Upper lobe of left lung (tissue), 6 donors: ENCODE data around the gene MYO15B. TPM values are rescaled to one million over a fixed set of nuclear protein-coding genes. Genes with fewer than 3 reads are reported as not detected.
A peak's percentile ranks its signal among the peaks of the same experiment; 100 is the strongest.

ENCODE experiments used
- ATAC-seq, 2 donors: fragments of 200-7000 bp; cut with Tn5 transposase; one replicate each; pipeline ENCODE4 v1.9.1; 2022; ENCODE audit warnings: mild to moderate bottlenecking in 2 of 2, moderate library complexity in 2 of 2; ENCODE audit not compliant: low FRiP score in 2 of 2
- DNase-seq, 2 donors: peaks; one replicate each; pipeline ENCODE4 v3.0.0-alpha.2; 2019 to 2020
- H3K27ac ChIP-seq, 4 donors: fragments of 200-600 bp; sonication (generic); one replicate each; pipeline ENCODE4 v1.5.1; 2016 to 2019
- H3K27me3 ChIP-seq, 4 donors: fragments of 200-600 bp; sonication (generic); one replicate each; pipeline ENCODE4 v1.5.1; 2017 to 2019
- H3K36me3 ChIP-seq, 4 donors: fragments of 200-600 bp; sonication (generic); one replicate each; pipeline ENCODE4 v1.5.1; 2016 to 2019
- H3K4me1 ChIP-seq, 4 donors: fragments of 200-600 bp; sonication (generic); one replicate each; pipeline ENCODE4 v1.5.1; 2018 to 2019
- H3K4me3 ChIP-seq, 4 donors: fragments of 200-600 bp; sonication (generic); one replicate each; pipeline ENCODE4 v1.5.1; 2017 to 2019; ENCODE audit warnings: mild to moderate bottlenecking in 2 of 4, moderate library complexity in 1 of 4
- H3K9me3 ChIP-seq, 4 donors: fragments of 200-600 bp; sonication (generic); one replicate each; pipeline ENCODE4 v1.5.1; 2018 to 2019
- EP300 ChIP-seq, 4 donors: sonication (generic); formaldehyde crosslinking; IDR thresholded peaks; one replicate each; pipeline ENCODE4 v1.5.1; 2017; ENCODE audit warnings: antibody characterized with exemption in 4 of 4, control low read depth in 2 of 4
- POLR2A ChIP-seq, 4 donors: fragments of 450-650 bp; IDR thresholded peaks; one replicate each; pipeline ENCODE4 v1.5.1; 2016 to 2017; ENCODE audit warnings: antibody characterized with exemption in 4 of 4, mild to moderate bottlenecking in 2 of 4
- POLR2AphosphoS5 ChIP-seq, 2 donors: sonication (generic); formaldehyde crosslinking; IDR thresholded peaks; one replicate each; pipeline ENCODE4 v1.5.1; 2017; ENCODE audit warnings: antibody characterized with exemption in 2 of 2
- WGBS, 2 donors: methylation state at CpG; one replicate each; pipeline ENCODE4 v1.1.5; 2017 to 2018; 5-methylcytosine and 5-hydroxymethylcytosine counted together
- total RNA-seq, 6 donors: library from RNA; depleted of rRNA in 4 of 6; stranded (reverse); fragments of >200 nt in 4 of 6; gene quantifications; one replicate each; pipeline versions ENCODE4 v1.1.0 to v1.2.1, GENCODE V29; 2016 to 2021
- TF ChIP-seq, protein P1 (sequence below), 6 experiments: fragments of 450-650 bp in 4 of 6; fragments of 200-600 bp in 2 of 6; sonication (generic) in 2 of 6; IDR thresholded peaks; one replicate each; pipeline ENCODE4 v1.5.1; 2016 to 2019; ENCODE audit warnings: antibody characterized with exemption in 6 of 6
- donor health status: DM: no; HTN: no; CAD: no; lungs with moderate emphysema.
- donor health status: DM: no; HTN: yes; CAD: no; lungs with severe emphysema.

MYO15B gene
- total RNA-seq, 6 donors from 2014 or later = 89.8 to 592 (median 183) TPM

GRCh38 chr17:75549246-75550138, 38.1 kb upstream of the MYO15B start:
- Histone ChIP-seq H3K4me3 (peak overlapping the region in 1 of 4 donors; percentile 12), H3K27ac (peak overlapping the region; percentile 84 to 89 (median 85)), H3K9me3 (no peaks in the 10 kb centered on the region), H3K4me1 (peaks cover 0 to 22% (median 14%) of the 10 kb centered on the region in 4 donors), H3K27me3 (no peaks in the 10 kb centered on the region), H3K36me3 (no peaks in the 10 kb centered on the region)
- WGBS, 2 donors = 49 to 69% methylated on average over 3 to 22 of the region's 22 CpGs
- TF ChIP-seq, protein P1, sequence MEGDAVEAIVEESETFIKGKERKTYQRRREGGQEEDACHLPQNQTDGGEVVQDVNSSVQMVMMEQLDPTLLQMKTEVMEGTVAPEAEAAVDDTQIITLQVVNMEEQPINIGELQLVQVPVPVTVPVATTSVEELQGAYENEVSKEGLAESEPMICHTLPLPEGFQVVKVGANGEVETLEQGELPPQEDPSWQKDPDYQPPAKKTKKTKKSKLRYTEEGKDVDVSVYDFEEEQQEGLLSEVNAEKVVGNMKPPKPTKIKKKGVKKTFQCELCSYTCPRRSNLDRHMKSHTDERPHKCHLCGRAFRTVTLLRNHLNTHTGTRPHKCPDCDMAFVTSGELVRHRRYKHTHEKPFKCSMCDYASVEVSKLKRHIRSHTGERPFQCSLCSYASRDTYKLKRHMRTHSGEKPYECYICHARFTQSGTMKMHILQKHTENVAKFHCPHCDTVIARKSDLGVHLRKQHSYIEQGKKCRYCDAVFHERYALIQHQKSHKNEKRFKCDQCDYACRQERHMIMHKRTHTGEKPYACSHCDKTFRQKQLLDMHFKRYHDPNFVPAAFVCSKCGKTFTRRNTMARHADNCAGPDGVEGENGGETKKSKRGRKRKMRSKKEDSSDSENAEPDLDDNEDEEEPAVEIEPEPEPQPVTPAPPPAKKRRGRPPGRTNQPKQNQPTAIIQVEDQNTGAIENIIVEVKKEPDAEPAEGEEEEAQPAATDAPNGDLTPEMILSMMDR (IDR thresholded peaks at IDR 0.05) = peak in 1 of 6 experiments; percentile 11
- TF ChIP-seq POLR2A (IDR thresholded peaks at IDR 0.05) (peak in 1 of 4 donors; percentile 86), EP300 (IDR thresholded peaks at IDR 0.05) (peak in 1 of 4 donors; percentile 82), POLR2AphosphoS5 (IDR thresholded peaks at IDR 0.05) (peak; percentile 22 to 62)
- DNase-seq (peak; percentile 88 to 94), ATAC-seq (peak; percentile 77 to 95)

DNA sequence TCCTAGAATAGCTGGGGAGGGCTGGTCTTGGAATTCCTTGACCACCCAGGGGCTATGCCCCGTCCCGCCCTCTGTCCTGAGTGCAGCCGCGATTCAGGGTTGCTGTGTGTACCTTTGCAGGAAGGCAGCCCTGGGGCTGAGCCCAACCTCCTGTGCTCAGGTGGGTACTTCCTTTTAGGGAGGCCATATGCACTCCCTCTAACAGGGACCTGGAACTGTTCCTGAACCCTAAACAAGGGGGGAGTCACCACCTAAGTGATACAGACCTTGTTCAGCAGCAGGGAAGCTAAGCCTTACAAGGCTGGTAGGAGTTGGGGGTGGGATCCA, 37.5 kb upstream of the MYO15B start:
- Histone ChIP-seq H3K27me3 (no peaks in the 10 kb centered on the region), H3K4me3 (no peak overlapping the region), H3K9me3 (no peaks in the 10 kb centered on the region), H3K36me3 (no peaks in the 10 kb centered on the region), H3K27ac (peak overlapping the region; percentile 84 to 89 (median 85)), H3K4me1 (peaks cover 0 to 22% (median 14%) of the 10 kb centered on the region in 4 donors)
- WGBS, 2 donors = 40% methylated on average over 3 of the region's 4 CpGs; no CpG with 5 or more reads in 1 of the 2 donors
- TF ChIP-seq, protein P1 (IDR thresholded peaks at IDR 0.05) = no peak
- TF ChIP-seq EP300 (IDR thresholded peaks at IDR 0.05) (no peak), POLR2AphosphoS5 (IDR thresholded peaks at IDR 0.05) (no peak), POLR2A (IDR thresholded peaks at IDR 0.05) (no peak)
- peak; percentile 26 to 64 for ATAC-seq
- DNase-seq = no peak

GRCh38 chr17:75551266-75551665, 36.3 kb upstream of the MYO15B start:
- no peak for ATAC-seq
- H3K27ac ChIP-seq = peak overlapping the region in 3 of 4 donors; percentile 84 to 89 (median 85)
- no peak overlapping the region for H3K4me3 ChIP-seq
- H3K4me1 ChIP-seq = peaks cover 0 to 22% (median 15%) of the 10 kb centered on the region in 4 donors
- no peaks in the 10 kb centered on the region for H3K27me3 ChIP-seq
- H3K36me3 ChIP-seq = no peaks in the 10 kb centered on the region
- H3K9me3 ChIP-seq = no peaks in the 10 kb centered on the region
- WGBS, 2 donors = 81 to 85% methylated on average over 7 of the region's 7 CpGs
- TF ChIP-seq POLR2AphosphoS5 (IDR thresholded peaks at IDR 0.05) = no peak
- no peak for TF ChIP-seq POLR2A (IDR thresholded peaks at IDR 0.05)
- TF ChIP-seq EP300 (IDR thresholded peaks at IDR 0.05) = no peak
- TF ChIP-seq, protein P1 (IDR thresholded peaks at IDR 0.05) = no peak
- no peak for DNase-seq

GRCh38 chr17:75552425-75553294, 34.9 kb upstream of the MYO15B start:
- no peak overlapping the region for H3K4me3 ChIP-seq
- ATAC-seq = no peak
- peak overlapping the region in 2 of 4 donors; percentile 47 to 50 for H3K27ac ChIP-seq
- WGBS, 2 donors = 79 to 80% methylated on average over 12 to 14 of the region's 14 CpGs
- DNase-seq = no peak
- TF ChIP-seq POLR2A (IDR thresholded peaks at IDR 0.05) (no peak), POLR2AphosphoS5 (IDR thresholded peaks at IDR 0.05) (no peak), EP300 (IDR thresholded peaks at IDR 0.05) (no peak)
- TF ChIP-seq, protein P1 (IDR thresholded peaks at IDR 0.05) = no peak
- H3K4me1 ChIP-seq = peaks cover 0 to 29% (median 26%) of the 10 kb centered on the region in 4 donors
- no peaks in the 10 kb centered on the region for H3K9me3 ChIP-seq
- no peaks in the 10 kb centered on the region for H3K27me3 ChIP-seq
- no peaks in the 10 kb centered on the region for H3K36me3 ChIP-seq
